ELF-1 (cell line): ENCODE measurements around the gene TLDC2.

Experiments
- DNase-seq: peaks from one replicate; pipeline ENCODE4 v3.0.0-alpha.2; 2016; ENCODE audit warnings: low read depth, low spot score

TLDC2 gene

DNA sequence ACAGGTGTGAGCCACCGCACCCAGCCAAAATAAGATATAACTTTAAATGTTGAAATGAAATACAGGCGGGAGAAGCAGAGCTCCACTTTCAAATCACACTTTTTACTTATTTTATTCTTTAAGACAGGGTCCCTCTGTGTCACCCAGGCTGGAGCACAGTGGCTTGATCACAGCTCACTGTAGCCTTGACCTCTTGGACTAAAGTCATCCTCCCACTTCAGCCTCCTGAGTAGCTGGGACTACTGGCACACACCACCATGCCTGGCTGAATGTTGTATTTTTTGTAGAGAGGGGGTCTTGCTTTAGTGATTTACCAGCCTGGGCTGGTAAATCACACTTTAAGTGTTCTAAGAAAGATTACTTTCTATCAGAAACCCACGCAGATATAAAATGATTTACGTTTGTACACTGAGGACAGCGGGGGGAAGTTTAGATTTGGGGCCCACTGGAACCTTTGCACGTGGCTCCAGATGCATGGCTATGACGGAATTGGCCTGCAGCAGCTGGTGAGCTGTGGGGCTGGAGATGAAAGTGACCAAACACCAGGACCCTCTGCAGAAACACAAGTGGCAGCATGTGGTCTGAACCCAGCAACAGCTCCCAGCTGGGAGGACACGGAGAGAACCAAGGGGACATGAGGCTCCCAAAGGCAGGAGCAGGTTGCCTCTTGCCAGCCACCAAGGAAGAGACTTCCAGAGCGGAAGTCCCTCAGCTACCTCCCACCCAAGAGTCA is 26.4 kb upstream of the TLDC2 start:
- no peak for DNase-seq

DNA sequence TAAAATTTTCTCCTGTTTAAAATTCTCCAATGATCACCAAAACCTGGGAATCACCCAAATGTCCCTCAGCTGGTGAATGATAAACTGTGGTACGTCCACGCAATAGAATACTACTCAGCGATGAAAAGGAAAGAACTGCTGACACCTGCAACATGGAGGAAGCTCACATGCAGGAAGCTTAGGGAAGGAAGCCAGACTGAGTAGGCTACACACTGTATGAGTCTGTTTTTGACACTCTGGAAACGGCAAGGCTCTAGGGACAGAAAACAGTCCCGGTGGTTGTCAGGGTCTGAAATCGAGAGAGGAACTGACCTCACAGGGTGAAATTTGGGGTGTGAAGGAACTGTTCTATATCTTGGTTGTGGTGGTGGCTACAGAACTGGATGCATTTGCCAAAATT is 25.2 kb upstream of the TLDC2 start:
- DNase-seq, result no peak

DNA sequence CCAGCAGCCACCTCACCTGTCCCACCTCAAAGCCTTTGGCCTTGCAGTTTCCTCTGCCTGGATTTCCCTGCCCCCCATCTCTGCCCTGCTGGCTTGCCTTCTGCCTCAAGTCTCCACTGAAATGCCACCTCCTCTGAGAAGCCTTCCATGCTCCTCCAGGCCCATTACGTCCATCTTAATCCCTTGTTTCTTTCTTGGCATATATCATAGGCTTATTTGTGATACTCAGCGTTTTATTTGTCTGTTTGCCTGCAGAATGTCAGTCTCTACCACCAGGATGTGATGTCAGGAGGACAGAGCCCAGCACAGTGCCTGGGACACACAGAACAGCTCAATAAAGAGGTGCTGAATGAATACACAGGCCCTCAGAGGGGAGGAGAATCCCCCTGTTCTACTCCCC is 24.4 kb upstream of the TLDC2 start:
- DNase-seq, result no peak

DNA sequence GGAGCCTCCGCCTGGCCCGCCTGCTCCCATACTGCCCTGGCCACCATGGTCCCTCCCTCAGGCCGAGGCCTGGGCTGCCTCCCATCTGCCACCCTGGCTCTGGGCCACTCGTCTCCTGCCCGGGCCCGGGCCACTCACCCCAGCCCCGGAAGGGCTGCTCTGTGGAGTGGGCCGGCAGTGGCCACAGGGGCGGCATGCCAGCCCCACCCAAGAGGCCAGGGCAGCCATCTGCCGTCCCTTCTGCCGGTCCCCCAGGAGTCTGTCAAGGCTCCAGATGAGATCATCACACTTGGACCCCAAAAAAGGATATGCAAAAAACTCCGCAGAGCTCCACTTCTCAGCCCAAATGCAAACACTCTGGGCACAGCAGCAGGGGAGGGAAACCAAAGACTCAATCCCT is 23.8 kb upstream of the TLDC2 start:
- DNase-seq, result no peak

DNA sequence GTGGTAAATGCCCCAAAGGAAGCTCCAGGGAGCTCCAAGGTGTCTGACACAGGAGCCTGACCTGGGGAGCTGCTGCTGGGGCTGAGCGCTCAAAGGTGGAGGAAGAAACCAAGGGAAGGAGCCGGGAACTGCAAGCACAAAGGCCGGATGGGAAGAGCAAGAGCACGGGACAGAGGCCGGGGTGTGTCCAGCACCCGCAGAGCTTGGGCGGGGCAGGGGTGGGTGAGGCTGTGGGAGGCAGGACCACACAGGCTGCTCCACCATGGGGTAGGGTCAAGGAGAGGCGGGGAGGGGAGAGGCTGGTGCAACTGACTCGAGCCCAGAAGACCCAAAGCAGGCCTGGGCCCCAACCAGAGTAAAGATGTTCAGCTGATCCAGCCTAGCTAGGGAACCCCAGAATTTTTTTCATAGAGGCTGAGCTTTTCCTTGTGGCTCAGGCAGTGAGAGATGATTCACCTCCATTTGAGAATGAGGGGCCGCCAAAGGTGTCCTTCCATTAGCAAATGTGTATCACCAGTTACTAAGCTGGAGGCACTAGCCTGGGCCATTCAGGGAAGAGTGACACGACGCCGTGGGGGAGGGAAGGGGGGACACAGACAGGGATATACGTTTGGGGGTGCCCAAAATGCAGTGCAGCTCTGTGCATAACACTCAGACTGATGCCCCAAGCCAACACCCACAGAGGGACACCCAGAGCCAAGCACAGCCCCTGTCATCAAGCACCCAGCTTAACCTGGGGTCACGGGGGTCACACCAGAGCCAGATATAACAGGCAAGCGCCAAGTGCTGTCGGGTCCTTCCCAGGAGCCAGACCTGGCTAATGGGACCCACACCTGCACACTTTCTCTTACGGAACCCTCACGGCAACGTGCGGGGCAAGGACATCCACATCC is 21.3 kb upstream of the TLDC2 start:
- peak; percentile 47 for DNase-seq

DNA sequence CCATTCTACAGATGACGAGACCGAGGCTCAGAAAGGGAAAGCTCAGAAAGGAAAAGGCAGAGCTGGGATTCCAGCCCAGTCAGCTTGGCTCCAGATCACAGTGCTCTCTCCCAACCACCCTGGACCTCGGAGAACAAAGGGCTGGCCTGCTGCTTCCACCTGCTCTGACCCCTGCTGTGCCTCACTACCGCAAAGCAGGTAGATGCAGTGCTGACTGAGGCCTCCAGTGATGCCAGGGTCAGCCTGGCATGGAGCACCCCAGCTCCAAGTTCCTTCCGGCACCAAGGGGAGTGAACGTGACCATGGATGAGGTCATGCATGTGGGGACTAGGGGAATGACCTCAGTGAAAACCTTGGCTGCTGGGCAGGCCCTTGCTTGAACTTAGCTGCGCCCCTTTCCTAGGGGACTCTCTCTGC is 20.7 kb upstream of the TLDC2 start:
- no peak for DNase-seq

DNA sequence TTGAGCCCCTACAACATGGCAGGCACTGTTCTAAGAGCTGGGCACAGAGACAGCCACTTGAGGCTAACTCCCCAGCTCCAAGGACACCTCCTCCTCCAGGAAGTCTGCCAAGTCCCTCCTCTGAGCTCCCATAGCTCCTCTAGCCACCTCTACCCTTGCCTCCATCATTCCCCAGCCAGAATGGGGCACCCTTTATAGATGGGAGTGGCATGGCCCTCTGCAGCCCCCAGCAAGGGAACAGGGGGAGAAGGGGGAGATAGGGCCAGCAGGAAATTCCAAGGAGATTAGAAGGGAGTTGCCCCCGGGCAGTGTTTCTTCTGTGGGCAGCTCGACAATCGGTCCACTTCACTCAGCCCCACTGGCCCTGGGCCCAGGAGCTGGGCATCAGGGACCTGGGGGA is 19.7 kb upstream of the TLDC2 start:
- no peak for DNase-seq

DNA sequence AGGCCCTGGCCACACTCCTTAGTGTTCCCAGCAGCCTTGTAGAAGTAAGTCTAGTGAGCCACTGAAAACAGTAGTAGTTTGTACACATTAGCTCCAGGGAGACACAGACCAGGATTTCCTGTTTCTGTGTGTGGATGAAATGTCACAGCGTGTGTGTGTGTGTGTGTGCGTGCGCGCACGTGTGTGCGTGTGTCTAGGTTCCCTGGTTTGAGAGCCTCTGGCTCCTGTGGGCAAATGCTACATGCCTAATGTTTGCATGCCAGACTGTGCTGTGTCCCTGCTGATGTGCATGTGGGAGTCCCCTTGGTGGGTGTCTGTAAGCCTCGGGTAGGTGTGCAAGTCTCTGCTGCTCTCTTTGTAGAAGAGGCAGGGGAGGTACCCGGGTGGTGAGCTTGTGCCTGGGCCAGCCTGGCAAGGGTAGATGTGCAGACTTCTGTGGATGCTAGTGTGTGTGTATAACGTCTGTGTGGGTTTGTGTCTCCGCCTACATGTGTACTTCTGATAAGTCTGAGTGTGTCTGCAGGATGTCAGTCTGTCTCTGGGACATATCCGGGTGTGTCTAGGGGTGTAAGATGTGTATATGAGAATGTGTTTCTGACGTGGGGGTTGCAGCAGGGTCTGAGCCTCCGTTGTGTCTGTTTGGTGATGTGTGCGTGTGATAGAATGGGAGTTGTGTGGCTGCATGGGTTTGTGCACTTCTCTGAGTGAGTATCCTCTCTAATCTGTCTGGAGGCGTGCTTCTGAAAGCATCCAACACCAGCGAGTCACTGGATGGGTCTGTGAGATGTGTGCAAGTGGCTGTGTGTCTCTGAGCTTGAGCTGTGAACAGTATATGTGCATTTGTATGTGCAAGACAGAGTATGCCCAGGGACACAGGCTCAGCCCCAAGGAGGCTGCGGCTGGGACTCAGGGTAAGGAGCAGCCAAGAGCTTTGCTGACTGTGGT is 19.0 kb upstream of the TLDC2 start:
- DNase-seq, result no peak

DNA sequence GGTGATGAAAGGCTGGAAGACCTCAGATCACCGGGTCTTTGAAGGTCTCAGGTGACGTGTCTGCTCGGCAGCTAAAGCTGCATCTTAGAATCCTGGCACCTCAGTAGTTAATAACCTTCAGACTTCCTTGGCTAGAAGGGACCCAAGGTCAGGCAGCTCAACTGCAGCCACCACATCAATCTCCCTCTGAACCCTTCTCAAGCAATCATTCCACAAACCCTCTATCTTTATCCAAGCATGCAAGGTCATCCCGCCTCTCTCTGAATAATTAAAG is 16.7 kb upstream of the TLDC2 start:
- no peak for DNase-seq

DNA sequence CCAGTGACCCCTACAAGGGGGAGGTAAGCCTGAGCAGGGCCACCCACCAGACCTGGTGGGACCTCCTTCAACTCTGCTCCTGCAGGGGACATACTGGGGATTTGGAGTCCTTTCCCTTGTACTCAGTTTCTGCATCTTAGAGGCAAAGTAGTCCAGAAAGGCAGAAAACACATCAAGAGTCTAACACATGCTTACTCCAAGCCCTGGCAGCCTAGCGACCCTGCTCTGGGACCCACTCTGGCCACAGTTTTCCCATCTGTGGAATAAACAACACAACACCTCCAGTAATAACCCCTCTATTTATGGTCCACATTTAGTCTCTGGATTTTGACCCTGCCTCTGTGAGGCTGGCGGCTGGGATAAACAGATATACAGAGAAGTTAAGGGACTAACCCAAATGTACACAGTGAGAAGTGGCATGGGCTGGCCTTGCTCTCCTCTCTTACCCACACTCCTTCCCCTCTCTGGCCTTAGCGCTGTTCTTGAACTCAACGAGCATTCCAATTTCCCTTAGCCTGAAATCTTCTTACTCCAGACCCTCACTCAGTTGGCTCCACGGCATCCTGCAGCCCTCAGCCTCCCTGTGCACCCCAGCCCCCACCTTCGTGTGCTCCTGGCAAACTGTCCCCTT is 16.1 kb upstream of the TLDC2 start:
- no peak for DNase-seq

DNA sequence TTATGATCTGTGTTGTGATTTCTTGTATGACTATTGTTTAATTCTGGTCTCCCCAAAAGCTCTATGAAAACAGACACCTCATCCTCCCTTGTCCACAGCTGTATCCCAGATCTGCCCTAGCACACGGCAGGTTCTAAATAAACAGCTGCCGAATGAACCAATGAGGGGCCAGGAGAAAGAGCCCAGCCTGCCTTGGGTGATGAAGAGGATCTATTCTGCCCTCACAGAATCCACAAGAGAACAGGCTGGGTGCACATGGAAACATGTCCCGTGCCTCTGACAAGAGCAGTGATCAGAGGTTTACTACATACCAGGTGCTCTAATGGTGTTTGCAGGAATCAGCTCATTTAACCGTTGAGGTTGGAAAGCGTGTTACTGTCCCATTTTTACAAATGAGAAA is 15.6 kb upstream of the TLDC2 start:
- DNase-seq, result no peak

DNA sequence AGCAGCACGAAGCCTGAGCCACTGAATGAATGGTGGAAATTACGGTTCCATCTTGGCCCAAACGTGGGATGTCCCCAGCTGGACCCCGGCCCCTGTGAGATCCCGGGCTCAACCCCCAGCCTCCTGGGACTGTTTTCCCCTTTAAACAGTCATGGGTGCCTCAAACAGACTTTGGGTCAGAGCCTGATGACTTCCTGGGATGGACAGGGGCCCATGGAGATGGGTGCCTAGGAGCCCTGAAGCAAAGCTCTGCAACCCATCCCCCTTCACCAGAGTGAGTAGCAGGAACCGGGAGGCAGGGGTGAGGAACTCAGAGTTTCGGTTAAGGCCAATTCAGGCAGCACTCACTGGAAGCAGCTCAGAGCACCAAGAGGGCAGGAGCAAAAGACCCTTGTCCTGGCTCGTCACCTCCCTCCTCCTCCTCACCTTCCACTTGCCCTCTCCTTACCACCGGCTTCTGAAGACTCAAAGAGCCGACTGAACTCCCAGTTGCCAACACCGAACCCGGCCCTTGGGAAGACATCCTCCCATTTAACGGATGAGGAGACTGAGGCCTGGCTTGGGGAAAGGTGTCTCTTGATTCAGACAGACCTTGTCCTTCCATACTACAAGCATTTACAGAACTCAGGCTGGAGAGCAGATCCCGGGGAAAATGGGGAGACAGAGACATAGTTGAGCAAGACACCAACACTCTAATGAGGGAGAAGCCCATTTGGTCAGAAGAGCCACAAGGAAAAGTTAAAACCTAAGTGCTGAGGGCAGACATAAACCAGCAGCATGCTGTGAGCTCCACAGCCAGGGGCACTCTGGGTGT is 14.9 kb upstream of the TLDC2 start:
- no peak for DNase-seq

DNA sequence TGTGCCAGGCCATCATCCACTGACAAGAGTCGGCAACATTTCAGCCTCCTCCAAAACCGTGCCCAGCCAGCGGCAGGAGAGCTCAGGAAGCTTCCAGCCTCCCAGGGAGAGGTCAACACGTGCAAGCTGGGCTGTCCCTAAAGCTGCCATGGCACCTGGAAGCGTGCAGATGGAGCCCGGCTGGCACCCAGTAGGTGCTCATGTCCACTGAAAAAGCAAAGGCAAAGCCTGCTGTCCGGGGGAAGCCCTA is 14.4 kb upstream of the TLDC2 start:
- no peak for DNase-seq

DNA sequence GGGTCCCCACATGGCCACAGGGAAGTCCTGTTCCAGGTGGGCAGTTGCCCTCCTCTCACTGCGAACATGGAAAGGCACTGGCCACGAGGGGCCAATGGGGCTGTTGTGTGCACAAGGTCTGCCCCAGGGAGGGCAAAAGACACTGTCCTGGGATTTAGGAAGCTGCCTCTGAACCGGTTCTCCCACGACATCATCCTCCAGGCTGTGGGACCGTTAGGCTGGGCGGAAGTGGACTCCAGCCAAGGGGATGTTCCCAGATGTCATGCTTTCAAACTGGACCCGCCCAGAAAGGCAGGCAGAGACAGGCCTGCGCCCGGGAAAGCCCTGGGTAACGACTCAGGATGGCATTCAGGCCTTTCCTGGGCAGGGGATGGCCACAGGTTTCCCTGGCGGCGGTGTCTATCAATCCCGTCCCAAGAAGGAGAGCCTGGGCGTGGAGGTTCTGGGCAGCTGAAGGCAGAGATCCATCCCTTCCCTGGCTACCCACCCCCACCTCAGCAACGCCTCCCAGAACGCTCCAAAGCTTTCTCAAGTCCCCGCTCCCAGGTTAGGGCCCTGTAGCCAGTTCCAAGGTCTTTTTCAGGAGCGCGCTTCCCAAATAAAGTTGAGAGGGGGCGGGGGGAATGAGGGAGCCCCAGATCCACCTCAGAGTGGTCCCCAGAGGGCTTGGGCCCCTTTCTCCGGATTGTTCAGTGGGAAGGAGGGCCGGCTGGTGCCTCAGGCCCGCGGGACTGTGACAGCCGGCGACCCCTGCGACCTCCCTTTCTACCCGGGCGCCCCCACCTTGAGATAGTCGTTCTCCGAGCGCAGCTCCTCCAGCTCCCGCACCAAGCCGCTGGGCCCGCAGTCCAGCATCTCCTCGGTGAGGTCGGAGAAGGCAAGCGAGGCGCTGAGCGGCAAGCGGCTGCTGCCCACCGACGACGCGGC is 13.8 kb upstream of the TLDC2 start:
- DNase-seq, result peak; percentile 79

DNA sequence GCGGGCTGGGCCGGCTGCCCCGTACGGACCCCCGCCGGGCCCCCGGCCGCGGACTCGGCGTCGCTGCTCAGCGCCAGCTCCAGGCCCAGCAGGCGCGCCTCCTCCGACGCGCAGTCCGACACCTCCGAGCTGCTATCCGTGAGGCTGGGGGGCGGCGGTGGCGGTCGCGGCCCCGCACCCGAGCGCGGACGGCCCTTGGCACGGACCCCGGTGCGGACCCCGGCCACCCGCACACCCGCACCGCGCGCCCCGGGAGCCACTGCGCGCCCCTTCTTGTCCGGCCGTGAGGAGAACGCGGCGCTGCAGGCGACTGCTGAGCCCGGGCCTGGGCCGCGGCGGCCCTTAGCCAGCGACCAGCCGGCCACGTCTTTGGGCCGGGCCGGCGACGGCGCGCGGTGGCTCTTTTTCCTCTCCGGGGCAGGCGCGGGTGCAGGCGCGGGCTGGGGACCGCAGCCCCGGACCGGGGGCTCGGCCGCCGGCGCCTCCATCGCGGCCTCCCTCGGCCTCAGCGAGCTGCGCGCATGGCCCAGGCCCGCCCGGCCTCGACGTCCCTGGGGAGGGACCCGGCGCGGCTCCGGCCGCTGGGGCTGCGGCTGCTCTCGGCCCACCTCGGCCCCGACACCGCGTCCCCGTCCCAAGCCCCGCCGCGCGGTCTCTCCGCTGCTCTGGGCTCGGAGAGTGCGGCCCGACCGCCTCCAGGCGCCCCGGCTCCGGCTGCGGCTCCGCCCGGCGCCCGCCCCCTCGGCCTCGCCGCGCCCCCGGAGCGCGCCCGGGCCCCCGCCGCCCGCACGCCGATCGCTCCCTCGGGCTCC is 12.9 kb upstream of the TLDC2 start:
- DNase-seq, result no peak

DNA sequence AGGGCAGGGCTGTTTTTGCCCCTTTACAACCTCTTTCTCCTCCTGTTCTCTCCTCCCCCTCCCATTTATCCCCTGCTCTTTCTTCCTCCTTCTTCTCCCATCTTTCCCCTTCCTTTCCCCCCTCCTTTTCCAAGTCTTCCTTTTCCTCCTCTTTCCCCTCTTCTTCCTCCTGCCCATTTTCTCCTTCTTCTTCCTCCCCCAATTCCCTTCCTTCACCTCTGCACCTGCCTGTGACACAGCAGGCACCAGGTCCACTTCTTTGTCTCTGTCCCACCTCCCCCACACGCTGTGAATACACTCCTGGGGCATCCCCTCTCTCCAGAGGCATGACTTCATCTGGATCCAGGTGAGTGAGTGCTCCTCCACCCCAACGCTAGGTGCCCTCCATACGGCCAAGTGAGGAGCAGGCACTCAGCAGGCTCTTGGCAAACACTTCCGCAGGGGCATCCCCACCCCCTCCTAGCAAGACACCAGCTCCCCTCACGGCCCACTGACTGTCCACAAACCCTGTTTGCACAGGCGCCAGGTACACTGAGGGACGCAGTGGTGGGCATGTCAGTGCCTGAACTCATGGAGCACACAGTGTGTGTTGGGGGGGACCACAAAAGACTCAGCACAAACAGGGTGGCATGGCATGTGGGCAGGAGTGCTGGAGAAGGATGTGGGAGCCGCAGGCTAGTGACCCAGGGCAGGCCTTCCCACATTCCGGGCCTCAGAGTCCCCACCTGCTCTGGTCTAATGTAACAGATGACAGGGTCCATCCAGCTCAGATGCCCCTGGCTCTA is 10.7 kb upstream of the TLDC2 start:
- no peak for DNase-seq

DNA sequence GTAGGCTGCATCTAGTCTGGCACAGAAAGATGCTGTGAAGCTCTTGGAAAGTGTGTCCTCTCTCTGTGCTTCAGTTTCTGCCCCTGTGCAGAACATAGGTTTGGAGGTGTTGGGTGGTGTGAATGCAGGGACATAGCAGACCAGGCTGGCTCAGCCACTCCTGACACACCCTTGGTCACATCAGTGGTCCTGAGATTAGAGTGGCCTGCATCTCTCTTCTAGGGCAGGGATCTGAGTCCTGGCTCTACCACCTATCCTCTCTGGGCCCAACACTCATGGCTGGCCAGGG is 10.1 kb upstream of the TLDC2 start:
- no peak for DNase-seq

DNA sequence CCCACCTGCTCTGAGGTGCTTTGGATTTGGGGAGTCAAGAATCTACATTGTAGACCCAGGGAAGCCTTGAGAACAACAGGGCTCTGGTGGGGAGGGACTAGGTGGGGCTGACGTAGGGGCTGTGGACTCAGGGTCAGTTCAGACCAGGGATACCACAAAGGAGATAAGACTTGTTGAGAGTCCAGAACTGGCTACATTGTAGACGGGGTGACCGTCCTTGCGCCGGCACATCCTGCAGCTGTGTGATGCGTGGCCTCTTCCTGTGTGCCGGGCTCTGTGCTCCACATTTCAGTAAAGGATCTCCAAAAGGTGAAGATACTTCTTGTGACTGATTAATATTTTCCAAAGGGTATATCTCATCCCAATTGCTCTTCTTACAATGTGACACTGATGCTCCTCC is 9.8 kb upstream of the TLDC2 start:
- DNase-seq, result no peak
